ENCODE data around the gene MCF2L.

GRCh38 chr13:113049521-113049941 is 80.5 kb downstream of the MCF2L start:
- TF ChIP-seq TOX (CRISPR knock-in tag; IDR thresholded peaks at IDR 0.05; ENCODE audit: borderline replicate concordance) (no peak), ESRRG (CRISPR knock-in tag; IDR thresholded peaks at IDR 0.05) (no peak), SNAI2 (CRISPR knock-in tag; IDR thresholded peaks at IDR 0.05) (no peak), ZNF8 (CRISPR knock-in tag; IDR thresholded peaks at IDR 0.05) (no peak), ZNF565 (CRISPR knock-in tag; conservative IDR thresholded peaks at IDR 0.05; ENCODE audit: low read depth) (no peak), CSDC2 (CRISPR knock-in tag; IDR thresholded peaks at IDR 0.05) (no peak), PATZ1 (CRISPR knock-in tag; IDR thresholded peaks at IDR 0.05; ENCODE audit: borderline replicate concordance) (no peak), RARB (CRISPR knock-in tag; IDR thresholded peaks at IDR 0.05) (no peak), TSHZ2 (CRISPR knock-in tag; IDR thresholded peaks at IDR 0.05) (no peak), ZFP30 (CRISPR knock-in tag; IDR thresholded peaks at IDR 0.05) (no peak), CREB5 (CRISPR knock-in tag; IDR thresholded peaks at IDR 0.05; ENCODE audit: low read depth) (no peak), ZNF70 (CRISPR knock-in tag; IDR thresholded peaks at IDR 0.05) (no peak), BACH2 (CRISPR knock-in tag; IDR thresholded peaks at IDR 0.05; ENCODE audit: borderline replicate concordance) (no peak)
